SK-N-MC (cell line): ENCODE results near the gene ZC3H4.
A peak's percentile ranks its signal among the peaks of the same experiment; 100 is the strongest.

Experiments used
- DNase-seq: peaks from one replicate; pipeline ENCODE4 v3.0.0-alpha.2; 2011; ENCODE audit warnings: low read depth, low spot score
- H3K27ac ChIP-seq: fragments of 200-600 bp; sonication (generic); 2 replicates; pipeline ENCODE4 v1.5.1; 2016; ENCODE audit warnings: mixed run types
- H3K36me3 ChIP-seq: fragments of 200-600 bp; sonication (generic); 2 replicates; pipeline ENCODE4 v1.6.1; 2017; ENCODE audit warnings: antibody characterized with exemption, low read length, mixed read lengths; ENCODE audit not compliant: insufficient read depth
- H3K4me3 ChIP-seq: fragments of 200-600 bp; sonication (generic); 2 replicates; pipeline ENCODE4 v1.5.1; 2016
- H3K9ac ChIP-seq: fragments of 200-600 bp; sonication (generic); 2 replicates; pipeline ENCODE4 v1.8.0; 2017; ENCODE audit warnings: mixed run types, mixed read lengths; ENCODE audit not compliant: insufficient read length
- H3K9me3 ChIP-seq: fragments of 200-600 bp; sonication (generic); 2 replicates; pipeline ENCODE4 v1.6.1; 2017; ENCODE audit warnings: low read depth, mild to moderate bottlenecking, antibody characterized with exemption, low read length, moderate library complexity, mixed read lengths
- EZH2 ChIP-seq: fragments of 200-600 bp; sonication (generic); IDR thresholded peaks from one replicate; pipeline ENCODE4 v1.6.1; 2017; ENCODE audit warnings: antibody characterized with exemption
- FOXP2 ChIP-seq: optimal IDR thresholded peaks from 2 replicates; pipeline ENCODE3; 2011; ENCODE audit warnings: mild to moderate bottlenecking, moderate library complexity; ENCODE audit not compliant: insufficient read depth; ENCODE audit errors: extremely low read length, control extremely low read depth
- POLR2AphosphoS5 ChIP-seq: IDR thresholded peaks from 2 replicates; pipeline ENCODE4 v1.6.1; 2012; ENCODE audit warnings: mild to moderate bottlenecking, low read depth, low read length, borderline replicate concordance

The ZC3H4 gene

DNA sequence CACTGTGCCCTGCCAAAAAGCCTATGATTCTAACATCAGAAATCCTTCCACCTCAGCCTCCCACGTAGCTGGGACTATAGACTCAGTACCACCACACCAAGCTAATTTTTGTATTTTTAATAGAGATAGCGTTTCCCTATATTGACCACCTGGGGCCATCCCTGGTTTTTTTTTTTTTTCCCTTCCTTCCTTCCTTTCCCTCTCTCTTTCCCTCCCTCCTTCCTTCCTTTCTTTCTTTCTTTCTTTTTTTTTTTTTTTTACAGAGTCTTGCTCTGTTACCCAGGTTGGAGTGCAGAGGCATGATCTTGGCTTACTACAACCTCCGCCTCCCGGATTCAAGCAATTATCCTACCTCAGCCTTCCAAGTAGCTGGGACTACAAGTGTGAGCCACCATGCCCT, 16.0 kb upstream of the ZC3H4 start:
- Histone ChIP-seq H3K27ac (no peak overlapping the region), H3K4me3 (no peak overlapping the region; the same call in 1 of the 2 replicates), H3K9me3 (no peaks in the 10 kb centered on the region), H3K36me3 (peaks cover 26% of the 10 kb centered on the region), H3K9ac (no peak overlapping the region)
- no peak for TF ChIP-seq FOXP2
- no peak for DNase-seq

GRCh38 chr19:47125669-47125938, 12.0 kb upstream of the ZC3H4 start:
- no peak for TF ChIP-seq EZH2
- no peak for DNase-seq
- no peaks in the 10 kb centered on the region for H3K36me3 ChIP-seq
- H3K4me3 ChIP-seq = no peak overlapping the region
- H3K9ac ChIP-seq = no peak overlapping the region
- no peaks in the 10 kb centered on the region for H3K9me3 ChIP-seq
- H3K27ac ChIP-seq = no peak overlapping the region

DNA sequence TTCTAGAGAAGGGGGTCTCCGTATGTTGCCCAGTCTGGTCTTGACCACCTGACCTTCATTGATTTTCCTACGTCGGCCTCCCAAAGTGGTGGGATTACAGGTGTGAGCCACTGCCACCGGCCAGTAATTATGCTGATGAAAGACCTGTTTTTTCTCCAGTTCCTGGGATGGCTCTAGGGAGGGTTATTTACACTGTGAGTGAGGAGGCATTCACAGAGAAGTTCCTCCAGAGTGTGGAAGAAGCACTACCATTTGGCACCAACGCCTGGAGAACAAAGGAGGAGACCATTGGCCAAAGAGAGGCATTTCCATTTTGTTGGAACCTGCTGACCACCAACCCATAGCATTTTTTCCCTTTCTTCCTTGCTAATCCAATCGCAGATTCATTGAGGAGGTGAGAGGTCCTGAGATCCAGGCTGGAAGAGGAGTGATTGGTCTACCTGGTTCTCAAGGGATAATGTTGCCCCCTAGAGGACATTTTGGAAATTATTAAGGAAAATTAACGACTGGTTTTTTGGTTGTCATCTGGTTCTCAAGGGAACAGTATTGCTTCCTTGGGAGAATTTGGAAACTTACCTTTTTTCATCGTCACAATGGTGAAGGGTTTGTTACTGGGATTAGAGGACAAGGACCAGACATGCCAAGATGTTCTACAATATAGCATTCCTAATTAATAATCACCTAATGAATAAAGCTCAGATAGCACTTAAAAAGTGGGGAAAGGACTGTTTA, 11.5 kb upstream of the ZC3H4 start:
- H3K9ac ChIP-seq = no peak overlapping the region

GRCh38 chr19:47123406-47123805, 9.8 kb upstream of the ZC3H4 start:
- Histone ChIP-seq H3K9ac (no peak overlapping the region), H3K36me3 (no peaks in the 10 kb centered on the region), H3K9me3 (no peaks in the 10 kb centered on the region), H3K4me3 (no peak overlapping the region), H3K27ac (no peak overlapping the region)
- no peak for DNase-seq
- TF ChIP-seq POLR2AphosphoS5 (no peak), FOXP2 (no peak), EZH2 (no peak)

More for the DNA sequence above, 11.5 kb upstream of the ZC3H4 start:
- no peak for DNase-seq
- TF ChIP-seq FOXP2 (no peak), EZH2 (no peak), POLR2AphosphoS5 (no peak)
- H3K27ac ChIP-seq = no peak overlapping the region
- H3K4me3 ChIP-seq = no peak overlapping the region
- H3K36me3 ChIP-seq = no peaks in the 10 kb centered on the region
- H3K9me3 ChIP-seq = no peaks in the 10 kb centered on the region

DNA sequence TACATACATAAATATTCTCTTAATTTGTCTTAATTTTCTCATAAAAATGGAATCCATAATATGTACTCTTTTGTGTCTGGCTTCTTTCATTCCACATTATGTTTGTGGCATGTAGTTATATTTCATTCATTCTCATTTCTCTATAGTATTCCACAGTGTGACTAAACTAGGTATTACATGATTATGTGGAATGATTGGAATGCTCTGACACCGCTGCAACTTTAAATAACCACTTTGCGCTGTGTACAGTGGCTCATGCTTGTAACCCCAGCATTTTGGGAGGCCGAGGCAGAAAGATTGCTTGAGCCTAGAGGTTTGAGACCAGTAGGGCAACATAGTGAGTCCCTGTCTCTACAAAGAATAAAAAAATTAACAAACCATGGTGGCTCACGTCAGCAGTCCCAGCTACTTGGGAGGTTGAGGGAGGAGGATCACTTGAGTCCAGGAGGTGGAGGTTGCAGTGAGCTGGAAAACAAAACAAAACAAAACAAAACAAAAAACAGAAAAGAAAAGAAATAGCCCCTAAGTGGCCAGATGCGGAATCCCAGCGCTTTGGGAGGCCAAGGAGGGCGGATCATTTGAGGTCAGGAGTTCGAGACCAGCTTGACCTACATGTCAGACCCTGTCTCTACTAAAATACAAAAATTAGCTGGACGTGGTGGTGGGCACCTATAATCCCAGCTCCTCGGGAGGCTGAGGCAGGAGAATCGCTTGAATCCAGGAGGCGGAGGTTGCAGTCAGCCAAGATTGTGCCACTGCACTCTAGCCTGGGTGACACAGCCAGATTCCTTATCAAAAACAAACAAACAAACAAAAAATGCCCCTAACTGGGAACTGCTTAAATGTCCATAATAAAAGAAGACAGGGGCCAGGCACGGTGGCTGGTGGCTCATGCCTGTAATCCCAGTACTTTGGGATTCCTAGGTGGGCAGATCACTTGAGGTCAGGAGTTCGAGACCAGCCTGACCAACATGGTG, 9.1 kb upstream of the ZC3H4 start:
- Histone ChIP-seq H3K36me3 (no peaks in the 10 kb centered on the region), H3K4me3 (no peak overlapping the region), H3K9ac (no peak overlapping the region), H3K27ac (peak overlapping the region; percentile 39; the same call in 1 of the 2 replicates), H3K9me3 (no peaks in the 10 kb centered on the region)
- no peak for TF ChIP-seq EZH2
- TF ChIP-seq FOXP2 = no peak
- TF ChIP-seq POLR2AphosphoS5 = no peak
- DNase-seq = no peak

DNA sequence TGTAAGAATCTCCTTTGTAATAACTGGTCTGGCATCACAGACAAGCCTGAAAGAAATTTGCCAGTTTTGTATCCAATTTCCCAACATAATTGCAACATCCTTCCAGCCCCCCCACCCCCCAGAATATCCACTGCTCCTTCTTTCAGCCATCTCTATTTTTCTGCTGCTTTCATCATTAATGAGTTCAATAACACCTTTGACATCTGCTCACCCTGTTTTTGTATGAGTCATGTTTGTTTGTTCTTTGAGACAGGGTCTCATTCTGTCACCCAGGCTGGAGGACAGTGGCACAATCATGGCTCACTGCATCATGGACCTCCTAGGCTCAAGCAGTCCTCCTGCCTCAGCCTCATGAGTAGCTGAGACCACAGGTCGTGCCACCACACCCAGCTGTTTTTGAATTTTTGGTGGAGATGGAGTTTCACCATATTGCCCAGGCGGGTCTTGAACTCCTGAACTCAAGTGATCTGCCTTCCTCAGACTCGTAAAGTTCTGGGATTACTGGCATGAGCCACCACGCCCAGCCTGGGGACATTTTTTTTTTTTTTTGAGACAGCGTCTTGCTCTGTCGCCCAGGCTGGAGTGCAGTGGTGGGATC, 7.0 kb upstream of the ZC3H4 start:
- H3K4me3 ChIP-seq = no peak overlapping the region
- no peak for DNase-seq
- H3K9me3 ChIP-seq = no peaks in the 10 kb centered on the region
- TF ChIP-seq EZH2 = no peak
- no peak for TF ChIP-seq POLR2AphosphoS5
- TF ChIP-seq FOXP2 = no peak
- no peaks in the 10 kb centered on the region for H3K36me3 ChIP-seq
- H3K27ac ChIP-seq = no peak overlapping the region
- H3K9ac ChIP-seq = no peak overlapping the region

DNA sequence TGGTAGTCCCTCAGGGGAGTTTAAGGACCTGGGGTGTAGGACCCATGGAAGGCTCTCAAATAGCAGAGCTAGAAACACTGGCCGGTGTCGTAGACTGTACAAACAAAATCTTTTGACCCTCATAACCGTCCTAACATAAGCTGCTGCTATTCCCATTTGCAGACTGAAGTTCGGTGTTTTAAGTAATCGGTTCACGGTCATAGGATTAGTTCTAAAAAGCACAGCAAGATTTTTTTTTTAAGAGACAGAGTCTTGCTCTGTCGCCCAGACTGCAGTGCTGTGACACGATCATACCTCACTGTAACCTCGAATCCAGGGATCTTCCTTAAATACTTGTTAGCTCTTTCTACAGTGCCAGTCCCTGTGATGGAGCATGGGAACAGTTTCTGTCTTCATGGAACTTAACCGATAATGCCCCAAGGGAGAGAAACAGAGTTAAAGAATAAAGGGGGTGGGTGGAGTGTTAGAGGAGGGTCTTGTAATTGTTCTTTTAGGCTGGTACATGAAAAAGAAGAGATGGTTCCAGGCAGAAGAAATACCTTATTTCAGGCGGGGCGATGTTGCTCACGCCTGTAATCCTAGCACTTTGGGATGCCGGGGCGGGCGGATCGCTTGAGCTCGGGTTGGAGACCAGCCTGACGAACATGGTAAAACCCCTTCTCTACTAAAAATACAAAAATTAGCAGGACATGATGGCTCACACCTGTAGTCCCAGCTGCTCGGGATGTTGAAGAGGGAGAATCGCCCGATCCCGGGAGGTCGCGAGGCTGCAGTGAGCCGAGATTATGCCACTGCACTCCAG, 475 bp upstream of the ZC3H4 start:
- DNase-seq = no peak
- Histone ChIP-seq H3K27ac (peak overlapping the region; percentile 99), H3K36me3 (peaks cover 16% of the 10 kb centered on the region), H3K4me3 (peak overlapping the region; percentile 94), H3K9me3 (no peaks in the 10 kb centered on the region), H3K9ac (peak overlapping the region; percentile 100)
- TF ChIP-seq FOXP2 = no peak

- Histone ChIP-seq H3K4me3 (peak overlapping the region; percentile 94), H3K36me3 (peaks cover 19% of the 10 kb centered on the region), H3K9ac (peak overlapping the region; percentile 100), H3K27ac (peak overlapping the region; percentile 99), H3K9me3 (no peaks in the 10 kb centered on the region)
- DNase-seq = no peak
- peak; percentile 94 for TF ChIP-seq POLR2AphosphoS5
- no peak for TF ChIP-seq EZH2
Measured at GRCh38 chr19:47112166-47112996, 1.2 kb downstream of the ZC3H4 start.
